Neural progenitor cell (in vitro differentiated cells): Measurements from ENCODE around the gene ZSWIM3. TPM values are rescaled to one million over a fixed set of nuclear protein-coding genes. Genes with fewer than 3 reads are reported as not detected.

Experiments
- DNase-seq: peaks from one replicate; pipeline ENCODE4 v3.0.0-alpha.2; 2016; ENCODE audit warnings: low spot score
- H2AFZ ChIP-seq: fragments of 200-600 bp; sonication (generic); replicated peaks from 2 replicates; pipeline ENCODE4 v1.6.1; 2016; ENCODE audit warnings: antibody characterized with exemption
- H3F3A ChIP-seq: fragments of 200-600 bp; sonication (generic); 2 replicates; pipeline ENCODE4 v1.6.1; 2016; ENCODE audit warnings: antibody characterized with exemption, low read depth
- H3K27ac ChIP-seq: fragments of 200-600 bp; sonication (generic); 2 replicates; pipeline ENCODE4 v1.5.1; 2016; ENCODE audit warnings: mild to moderate bottlenecking
- H3K27me3 ChIP-seq: fragments of 200-600 bp; sonication (generic); 2 replicates; pipeline ENCODE4 v1.6.1; 2016; ENCODE audit warnings: mild to moderate bottlenecking, moderate library complexity
- H3K36me3 ChIP-seq: fragments of 200-600 bp; sonication (generic); 2 replicates; pipeline ENCODE4 v1.5.1; 2016
- H3K4me1 ChIP-seq: fragments of 200-600 bp; sonication (generic); 2 replicates; pipeline ENCODE4 v1.6.1; 2016; ENCODE audit warnings: mixed run types
- H3K4me2 ChIP-seq: fragments of 200-600 bp; sonication (generic); 2 replicates; pipeline ENCODE4 v1.6.1; 2016
- H3K4me3 ChIP-seq: fragments of 200-600 bp; sonication (generic); 2 replicates; pipeline ENCODE4 v1.5.1; 2016
- H3K79me2 ChIP-seq: fragments of 200-600 bp; sonication (generic); 2 replicates; pipeline ENCODE4 v1.6.1; 2016; ENCODE audit warnings: low read depth
- H3K9ac ChIP-seq: fragments of 200-600 bp; sonication (generic); 2 replicates; pipeline ENCODE4 v1.6.1; 2016
- H3K9me3 ChIP-seq: fragments of 200-600 bp; sonication (generic); 2 replicates; pipeline ENCODE4 v1.5.1; 2016; ENCODE audit warnings: low read depth
- H4K20me1 ChIP-seq: fragments of 200-600 bp; sonication (generic); 2 replicates; pipeline ENCODE4 v1.6.1; 2016; ENCODE audit warnings: low read depth
- H3K27ac Mint-ChIP-seq: 3 replicates; pipeline ENCODE4 v1.8.0; 2021; ENCODE audit warnings: mixed read lengths
- H3K27me3 Mint-ChIP-seq: 2 replicates; pipeline ENCODE4 v1.8.0; 2022; ENCODE audit warnings: low read depth, mild to moderate bottlenecking, inconsistent platforms, moderate library complexity, mixed read lengths; ENCODE audit not compliant: insufficient read depth
- H3K36me3 Mint-ChIP-seq: 3 replicates; pipeline ENCODE4 v1.8.0; 2021; ENCODE audit warnings: mixed read lengths
- H3K4me1 Mint-ChIP-seq: 3 replicates; pipeline ENCODE4 v1.8.0; 2021; ENCODE audit warnings: mixed read lengths
- H3K4me3 Mint-ChIP-seq: 3 replicates; pipeline ENCODE4 v1.8.0; 2021; ENCODE audit warnings: mild to moderate bottlenecking, moderate library complexity, mixed read lengths
- H3K9me3 Mint-ChIP-seq: 3 replicates; pipeline ENCODE4 v1.8.0; 2020; ENCODE audit warnings: mixed read lengths
- EZH2 ChIP-seq: fragments of 200-600 bp; sonication (generic); IDR thresholded peaks from 2 replicates; pipeline ENCODE4 v1.6.1; 2017; ENCODE audit warnings: antibody characterized with exemption, mild to moderate bottlenecking, moderate library complexity
- EZH2phosphoT487 ChIP-seq: fragments of 200-600 bp; sonication (generic); IDR thresholded peaks from 2 replicates; pipeline ENCODE4 v1.6.1; 2017; ENCODE audit warnings: antibody characterized with exemption
- total RNA-seq: library from RNA; depleted of rRNA; stranded (reverse); fragments of >200 nt; gene quantifications from 2 replicates; pipeline ENCODE4 v1.2.3, GENCODE V29; 2015; ENCODE audit warnings: low replicate concordance
- TF ChIP-seq, protein P1 (sequence below): fragments of 200-600 bp; sonication (generic); IDR thresholded peaks from 2 replicates; pipeline ENCODE4 v1.5.1; 2017; ENCODE audit warnings: antibody characterized with exemption, mild to moderate bottlenecking

The ZSWIM3 gene
- total RNA-seq, 1 donor from 2014 or later, result 3.7 TPM

DNA sequence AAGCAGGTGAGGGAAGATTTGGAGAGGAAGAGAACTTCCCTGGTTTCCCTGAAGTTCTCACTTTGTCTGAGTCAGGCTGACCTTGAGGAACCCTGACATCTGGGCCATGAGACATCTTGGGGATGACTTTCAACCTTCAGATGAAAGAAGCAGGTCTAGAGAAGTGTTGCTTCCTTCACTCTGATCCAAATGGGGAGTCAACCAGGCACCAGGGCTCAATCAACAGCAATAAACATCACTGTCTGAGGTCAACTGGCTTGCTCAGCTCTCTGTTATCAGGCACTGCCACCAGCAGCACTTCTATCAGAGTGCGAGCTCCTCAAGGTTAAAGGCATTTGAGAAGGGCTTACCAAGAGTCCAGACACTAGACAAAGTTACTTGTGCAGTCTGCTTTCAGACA is 6.5 kb upstream of the ZSWIM3 start:
- Mint-ChIP-seq H3K27me3 (no peaks in the 10 kb centered on the region), H3K36me3 (no peaks in the 10 kb centered on the region), H3K4me3 (no peak overlapping the region), H3K4me1 (peaks cover 5% of the 10 kb centered on the region), H3K27ac (no peak overlapping the region), H3K9me3 (no peaks in the 10 kb centered on the region)
- TF ChIP-seq, protein P1, sequence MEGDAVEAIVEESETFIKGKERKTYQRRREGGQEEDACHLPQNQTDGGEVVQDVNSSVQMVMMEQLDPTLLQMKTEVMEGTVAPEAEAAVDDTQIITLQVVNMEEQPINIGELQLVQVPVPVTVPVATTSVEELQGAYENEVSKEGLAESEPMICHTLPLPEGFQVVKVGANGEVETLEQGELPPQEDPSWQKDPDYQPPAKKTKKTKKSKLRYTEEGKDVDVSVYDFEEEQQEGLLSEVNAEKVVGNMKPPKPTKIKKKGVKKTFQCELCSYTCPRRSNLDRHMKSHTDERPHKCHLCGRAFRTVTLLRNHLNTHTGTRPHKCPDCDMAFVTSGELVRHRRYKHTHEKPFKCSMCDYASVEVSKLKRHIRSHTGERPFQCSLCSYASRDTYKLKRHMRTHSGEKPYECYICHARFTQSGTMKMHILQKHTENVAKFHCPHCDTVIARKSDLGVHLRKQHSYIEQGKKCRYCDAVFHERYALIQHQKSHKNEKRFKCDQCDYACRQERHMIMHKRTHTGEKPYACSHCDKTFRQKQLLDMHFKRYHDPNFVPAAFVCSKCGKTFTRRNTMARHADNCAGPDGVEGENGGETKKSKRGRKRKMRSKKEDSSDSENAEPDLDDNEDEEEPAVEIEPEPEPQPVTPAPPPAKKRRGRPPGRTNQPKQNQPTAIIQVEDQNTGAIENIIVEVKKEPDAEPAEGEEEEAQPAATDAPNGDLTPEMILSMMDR, result no peak
- no peak for TF ChIP-seq EZH2
- TF ChIP-seq EZH2phosphoT487, result no peak
- no peak overlapping the region for H2AFZ ChIP-seq
- H3K27me3 ChIP-seq, result no peaks in the 10 kb centered on the region
- no peak overlapping the region for H3K4me2 ChIP-seq
- no peak overlapping the region for H3K27ac ChIP-seq
- H3K9me3 ChIP-seq, result no peaks in the 10 kb centered on the region
- no peaks in the 10 kb centered on the region for H4K20me1 ChIP-seq
- H3K9ac ChIP-seq, result no peak overlapping the region
- H3K36me3 ChIP-seq, result no peaks in the 10 kb centered on the region
- H3K79me2 ChIP-seq, result peaks cover 3% of the 10 kb centered on the region
- H3K4me1 ChIP-seq, result no peaks in the 10 kb centered on the region
- H3F3A ChIP-seq, result no peaks in the 10 kb centered on the region
- no peak overlapping the region for H3K4me3 ChIP-seq
- no peak for DNase-seq

DNA sequence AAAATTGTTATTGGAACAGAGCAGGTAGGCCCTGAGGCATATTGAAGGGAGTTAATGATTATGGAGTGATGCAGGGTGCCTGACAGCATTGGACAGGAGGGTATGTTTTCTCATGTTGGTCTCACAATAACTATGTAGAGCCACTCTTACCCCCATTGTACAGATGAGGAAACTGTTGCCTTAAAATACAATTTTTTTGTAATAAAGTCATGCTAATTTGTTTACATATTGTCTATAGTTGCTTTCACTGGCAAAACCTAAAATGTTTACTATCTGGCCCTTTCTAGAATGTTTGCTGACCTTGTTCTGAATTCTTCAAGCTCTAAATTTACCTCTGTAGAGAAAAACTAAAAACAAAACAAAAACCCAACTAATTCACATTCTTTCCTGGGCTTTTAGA is 5.9 kb upstream of the ZSWIM3 start:
- no peak overlapping the region for H3K9ac ChIP-seq
- H3K9me3 Mint-ChIP-seq, result no peaks in the 10 kb centered on the region
- H3K4me3 Mint-ChIP-seq, result no peak overlapping the region
- H3K4me1 ChIP-seq, result no peaks in the 10 kb centered on the region
- H3K79me2 ChIP-seq, result peaks cover 8% of the 10 kb centered on the region
- H3K9me3 ChIP-seq, result no peaks in the 10 kb centered on the region
- no peaks in the 10 kb centered on the region for H3F3A ChIP-seq
- no peak overlapping the region for H3K4me3 ChIP-seq
- H2AFZ ChIP-seq, result no peak overlapping the region
- DNase-seq, result no peak
- no peak overlapping the region for H3K27ac ChIP-seq
- H3K36me3 Mint-ChIP-seq, result no peaks in the 10 kb centered on the region
- H3K36me3 ChIP-seq, result no peaks in the 10 kb centered on the region
- H3K27me3 Mint-ChIP-seq, result no peaks in the 10 kb centered on the region
- TF ChIP-seq EZH2 (no peak), EZH2phosphoT487 (no peak)
- TF ChIP-seq, protein P1, result no peak
- no peaks in the 10 kb centered on the region for H4K20me1 ChIP-seq
- no peak overlapping the region for H3K27ac Mint-ChIP-seq
- peaks cover 9% of the 10 kb centered on the region for H3K4me1 Mint-ChIP-seq
- no peak overlapping the region for H3K4me2 ChIP-seq
- H3K27me3 ChIP-seq, result no peaks in the 10 kb centered on the region

DNA sequence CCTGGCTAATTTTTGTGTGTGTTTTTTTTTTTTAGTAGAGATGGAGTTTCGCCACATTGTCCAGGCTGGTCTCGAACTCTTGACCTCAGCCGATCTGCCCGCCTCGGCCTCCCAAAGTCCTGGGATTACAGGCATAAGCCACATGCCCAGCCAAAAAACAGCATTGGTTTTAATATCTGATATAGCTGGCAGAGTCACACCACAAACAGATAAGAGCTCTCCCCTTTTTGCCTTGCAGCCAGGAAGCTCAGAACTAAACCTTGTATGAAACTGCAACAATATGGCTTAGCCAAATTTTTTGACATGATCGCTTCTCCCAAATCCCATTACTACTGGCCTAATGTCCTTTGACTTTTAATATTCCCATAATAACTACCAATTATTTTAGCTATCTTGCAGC is 5.1 kb upstream of the ZSWIM3 start:
- Mint-ChIP-seq H3K9me3 (no peaks in the 10 kb centered on the region), H3K27ac (no peak overlapping the region), H3K4me3 (no peak overlapping the region), H3K27me3 (no peaks in the 10 kb centered on the region), H3K4me1 (peaks cover 12% of the 10 kb centered on the region), H3K36me3 (no peaks in the 10 kb centered on the region)
- H2AFZ ChIP-seq, result no peak overlapping the region
- no peaks in the 10 kb centered on the region for H3K27me3 ChIP-seq
- H3K27ac ChIP-seq, result no peak overlapping the region
- TF ChIP-seq, protein P1, result no peak
- no peak for TF ChIP-seq EZH2phosphoT487
- no peak for TF ChIP-seq EZH2
- no peak overlapping the region for H3K4me3 ChIP-seq
- no peaks in the 10 kb centered on the region for H4K20me1 ChIP-seq
- peaks cover 12% of the 10 kb centered on the region for H3K79me2 ChIP-seq
- no peak for DNase-seq
- H3K9me3 ChIP-seq, result no peaks in the 10 kb centered on the region
- H3K36me3 ChIP-seq, result no peaks in the 10 kb centered on the region
- no peak overlapping the region for H3K9ac ChIP-seq
- H3F3A ChIP-seq, result no peaks in the 10 kb centered on the region
- H3K4me1 ChIP-seq, result no peaks in the 10 kb centered on the region
- H3K4me2 ChIP-seq, result no peak overlapping the region

DNA sequence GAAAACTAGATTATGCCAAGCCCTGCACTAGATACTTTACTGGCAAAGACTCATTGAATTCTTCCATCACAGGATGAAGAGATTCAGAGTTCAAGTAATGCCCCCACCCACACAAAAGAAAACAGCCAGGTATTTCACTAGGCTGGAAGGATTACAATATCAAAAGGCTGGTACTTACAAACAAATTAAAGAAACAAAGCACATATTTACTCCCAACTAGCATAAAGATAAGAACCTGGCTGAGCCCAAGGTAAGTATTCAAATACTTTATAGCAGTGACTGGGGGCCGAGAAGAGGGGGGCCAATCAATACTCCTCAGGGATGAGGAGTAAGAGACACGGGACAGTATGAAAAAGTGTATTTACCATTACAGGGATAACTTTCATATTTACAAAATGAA is 3.9 kb upstream of the ZSWIM3 start:
- no peak for DNase-seq
- no peaks in the 10 kb centered on the region for H3K36me3 ChIP-seq
- H3K9me3 ChIP-seq, result no peaks in the 10 kb centered on the region
- no peak overlapping the region for H3K27ac ChIP-seq
- no peaks in the 10 kb centered on the region for H4K20me1 ChIP-seq
- H3K4me1 ChIP-seq, result no peaks in the 10 kb centered on the region
- H2AFZ ChIP-seq, result no peak overlapping the region
- Mint-ChIP-seq H3K27ac (no peak overlapping the region), H3K9me3 (no peaks in the 10 kb centered on the region), H3K4me3 (no peak overlapping the region), H3K36me3 (no peaks in the 10 kb centered on the region), H3K27me3 (no peaks in the 10 kb centered on the region), H3K4me1 (peaks cover 22% of the 10 kb centered on the region)
- H3K4me3 ChIP-seq, result no peak overlapping the region
- H3K27me3 ChIP-seq, result no peaks in the 10 kb centered on the region
- no peaks in the 10 kb centered on the region for H3F3A ChIP-seq
- peaks cover 12% of the 10 kb centered on the region for H3K79me2 ChIP-seq
- H3K9ac ChIP-seq, result no peak overlapping the region
- no peak for TF ChIP-seq EZH2phosphoT487
- TF ChIP-seq EZH2, result no peak
- TF ChIP-seq, protein P1, result no peak
- H3K4me2 ChIP-seq, result no peak overlapping the region
